ENCODE data around the gene STAT3. TPM values are rescaled to one million over a fixed set of nuclear protein-coding genes. Genes with fewer than 3 reads are reported as not detected.

Gene STAT3
- total and polyA plus RNA-seq, 2 of the 13 experiments (the other 11 are each of a cell fraction or from before 2014, with no cell fraction given) = 61.8 to 62.4 TPM

- peak; percentile 84 for TF ChIP-seq SRSF1 (optimal IDR thresholded peaks at IDR 0.05; ENCODE audit: low read depth, low read length)
- TF ChIP-seq SNAI1 (CRISPR knock-in tag; IDR thresholded peaks at IDR 0.05; ENCODE audit: borderline replicate concordance) = no peak; the same call in 1 of the 2 replicates
- no peak for TF ChIP-seq ZNF740 (CRISPR knock-in tag; IDR thresholded peaks at IDR 0.05)
- TF ChIP-seq MBD4 (IDR thresholded peaks at IDR 0.05; ENCODE audit: borderline replicate concordance, low read length) = no peak
- no peak for TF ChIP-seq ZNF513 (CRISPR knock-in tag; conservative IDR thresholded peaks at IDR 0.05)
- TF ChIP-seq NKX3-1 (CRISPR knock-in tag; IDR thresholded peaks at IDR 0.05) = no peak
- TF ChIP-seq ATF7 (IDR thresholded peaks at IDR 0.05) = no peak
- peak; percentile 53; the same call in 1 of the 2 replicates for TF ChIP-seq ATF7 (CRISPR knock-in tag; IDR thresholded peaks at IDR 0.05)
- no peak for TF ChIP-seq LRRFIP1 (CRISPR knock-in tag; conservative IDR thresholded peaks at IDR 0.05)
- TF ChIP-seq MBNL3 (CRISPR knock-in tag; conservative IDR thresholded peaks at IDR 0.05) = no peak
- TF ChIP-seq HNF1A (IDR thresholded peaks at IDR 0.05; ENCODE audit: low read depth) = no peak
- TF ChIP-seq HNF1A (CRISPR knock-in tag; IDR thresholded peaks at IDR 0.05; ENCODE audit: borderline replicate concordance) = peak; percentile 43; the same call in 1 of the 2 replicates
- no peak; the same call in 1 of the 2 replicates for TF ChIP-seq MLX (CRISPR knock-in tag; IDR thresholded peaks at IDR 0.05)
- no peak for TF ChIP-seq LCORL (IDR thresholded peaks at IDR 0.05)
- peak; percentile 63 for TF ChIP-seq LCORL (CRISPR knock-in tag; IDR thresholded peaks at IDR 0.05)
- peak; percentile 33; the same call in 1 of the 2 replicates for TF ChIP-seq RXRB (CRISPR knock-in tag; IDR thresholded peaks at IDR 0.05; ENCODE audit: borderline replicate concordance)
- TF ChIP-seq ZNF746 (CRISPR knock-in tag; IDR thresholded peaks at IDR 0.05) = peak; percentile 93
- peak; percentile 49; the same call in 1 of the 2 replicates for TF ChIP-seq KLF12 (CRISPR knock-in tag; IDR thresholded peaks at IDR 0.05; ENCODE audit: borderline replicate concordance)
- no peak for TF ChIP-seq HCFC1 (IDR thresholded peaks at IDR 0.05; ENCODE audit: low read depth, low read length)
- TF ChIP-seq SMAD3 (CRISPR knock-in tag; IDR thresholded peaks at IDR 0.05) = no peak
Measured at GRCh38 chr17:42312285-42313130, 75.7 kb downstream of the STAT3 start (continued).
